MV-4-11 (cell line): ENCODE measurements around the gene LDHD.

Experiments
- DNase-seq: peaks from one replicate; lab custom pipeline; 2025; lab: John Stamatoyannopoulos, UW

The LDHD gene

DNA sequence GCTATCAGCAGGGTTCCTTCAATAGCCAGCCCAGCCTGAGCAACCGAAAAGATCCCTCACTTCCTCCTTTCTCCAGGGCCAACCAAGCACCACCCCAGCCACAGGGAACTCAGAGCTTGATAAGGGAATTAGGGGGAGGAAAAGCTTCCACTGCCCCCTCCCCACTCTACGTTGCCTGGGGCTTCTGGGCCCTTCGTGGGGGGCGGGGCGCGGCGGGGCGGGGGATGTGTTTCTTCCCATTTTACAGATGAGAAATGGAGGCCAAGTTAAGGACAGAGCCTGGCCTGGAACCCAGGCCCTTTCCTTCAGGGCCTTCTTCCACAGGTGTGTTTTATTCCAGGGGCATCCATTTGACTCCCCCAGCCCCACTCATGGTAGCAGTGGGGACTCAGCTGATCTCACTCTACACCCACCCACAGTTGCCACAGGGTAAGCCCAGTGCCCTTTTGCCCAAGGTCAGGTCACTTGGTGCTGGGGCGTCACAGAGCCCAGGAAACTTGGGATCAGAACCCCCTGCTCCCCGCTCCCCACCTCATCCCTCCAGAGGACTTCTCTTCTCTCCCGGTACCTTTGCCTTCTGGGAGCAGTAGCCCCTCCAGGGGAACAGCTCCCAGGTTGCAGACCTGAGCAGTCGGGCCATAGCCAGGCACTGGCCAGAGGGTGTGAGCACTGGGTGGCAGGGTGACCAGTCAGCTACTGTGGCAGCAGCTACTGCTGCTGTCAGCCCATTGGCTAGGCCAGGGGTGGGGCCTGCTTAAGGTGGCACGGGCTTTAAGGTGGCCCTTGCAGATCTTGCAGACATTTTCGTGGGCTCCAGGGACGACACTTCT, at the start of gene LDHD:
TSS of gene LDHD (minus strand) at position 700 of the 830 bp plus-strand sequence. CDS start at position 640, 60 bp downstream.
- peak; percentile 78 for DNase-seq

DNA sequence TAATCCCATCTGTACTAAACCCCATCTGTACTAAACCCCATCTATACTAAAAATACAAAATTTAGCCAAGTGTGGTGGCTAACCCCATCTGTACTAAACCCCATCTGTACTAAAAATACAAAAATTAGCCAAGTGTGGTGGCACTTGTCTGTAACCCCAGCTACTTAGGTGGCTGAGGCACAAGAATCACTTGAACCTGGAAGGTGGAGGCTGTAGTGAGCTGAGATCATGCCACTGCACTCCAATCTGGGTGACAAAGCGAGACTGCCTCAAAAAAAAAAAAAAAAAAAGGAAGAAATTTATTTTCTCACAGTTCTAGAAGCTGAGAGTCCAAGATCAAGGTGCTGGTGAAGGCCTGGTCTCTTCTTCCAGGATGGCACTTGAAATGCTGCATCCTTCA, 43.8 kb upstream of the LDHD start:
- no peak for DNase-seq

DNA sequence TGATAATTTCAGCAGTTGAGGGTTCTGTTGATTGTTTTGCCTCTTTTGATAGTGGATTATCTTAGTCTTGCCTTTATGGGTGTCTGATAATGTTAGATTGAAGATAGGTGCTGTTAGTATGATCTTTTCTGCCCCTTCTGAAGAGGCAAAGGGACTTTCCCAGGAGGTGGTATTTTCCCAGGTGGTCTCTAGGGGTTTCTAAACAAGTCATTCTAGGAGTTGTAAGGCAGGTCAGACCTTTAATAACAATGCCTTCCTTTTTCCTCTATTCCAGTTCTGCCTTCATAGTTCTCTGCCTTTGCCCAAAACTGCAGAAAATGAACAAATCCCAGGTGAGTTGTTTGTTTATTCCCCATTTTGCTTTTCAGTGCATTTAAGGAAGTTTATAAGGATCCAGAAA, 36.1 kb upstream of the LDHD start:
- no peak for DNase-seq

DNA sequence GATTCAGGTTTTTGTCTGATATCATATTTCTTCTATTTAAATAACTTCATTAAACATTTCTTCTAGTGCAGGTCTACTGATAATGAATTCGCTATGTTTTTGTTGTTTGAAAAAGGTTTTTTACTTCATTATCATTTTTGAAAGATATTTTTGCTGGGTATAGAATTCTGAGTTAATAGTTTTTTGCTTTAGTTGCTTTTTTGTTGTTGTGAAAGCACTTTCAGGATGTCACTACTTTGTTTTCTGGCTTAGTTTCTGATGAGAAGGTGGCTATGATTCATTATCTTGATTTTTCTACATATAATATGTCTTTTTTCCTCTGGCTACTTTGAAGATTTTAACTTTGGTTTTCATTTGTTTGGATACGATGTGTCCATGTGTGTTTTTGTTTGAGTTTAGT, 35.2 kb upstream of the LDHD start:
- DNase-seq: no peak

DNA sequence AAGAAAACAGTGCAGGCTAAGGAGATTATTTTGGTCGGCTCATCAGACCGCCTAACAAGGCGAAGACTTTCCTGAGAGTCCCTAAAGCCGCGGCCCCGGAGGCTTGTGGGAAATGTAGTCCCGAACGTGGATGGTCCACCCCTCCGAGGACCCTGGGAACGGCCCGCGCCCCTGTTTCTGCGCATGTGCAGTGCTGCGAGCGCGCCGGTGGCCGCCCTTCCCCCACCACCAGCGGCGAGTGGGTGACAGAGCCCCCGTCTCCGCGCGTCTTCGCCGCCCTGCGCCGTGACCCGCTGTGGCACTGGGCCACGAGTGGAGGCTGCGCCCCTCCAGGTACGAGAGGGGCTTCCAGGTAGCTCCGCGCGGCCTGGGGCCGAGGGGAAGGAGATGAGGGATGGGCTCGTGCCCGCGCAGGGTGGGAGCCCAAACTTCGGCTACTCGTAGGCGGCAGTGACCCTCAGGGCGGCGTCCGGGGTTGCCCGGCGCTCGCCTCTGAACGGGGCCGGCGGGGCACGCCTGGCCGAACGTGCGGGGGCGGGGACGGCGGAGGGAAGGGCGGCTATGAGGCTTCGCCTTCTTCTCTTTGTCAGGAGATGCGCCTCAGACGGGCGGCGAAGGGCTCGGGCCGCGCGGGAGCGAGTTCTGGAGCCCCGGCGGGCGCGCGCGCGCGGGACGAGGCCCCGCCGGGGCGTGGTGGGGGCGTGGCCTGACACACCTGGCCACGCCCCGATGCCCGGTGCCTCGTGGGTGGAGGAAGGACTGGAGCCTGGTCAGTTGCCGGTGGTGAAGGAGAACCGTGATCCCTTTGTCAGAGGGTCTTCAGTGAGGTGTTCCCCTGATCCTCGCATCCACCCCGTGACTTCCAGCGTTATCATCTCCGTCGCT, 32.0 kb upstream of the LDHD start, which contains the start of gene ZFP1:
TSS of gene ZFP1 (plus strand) at position 214 of the 885 bp plus-strand sequence. CDS start 4,428 bp downstream, outside the sequence.
- DNase-seq: peak; percentile 89

DNA sequence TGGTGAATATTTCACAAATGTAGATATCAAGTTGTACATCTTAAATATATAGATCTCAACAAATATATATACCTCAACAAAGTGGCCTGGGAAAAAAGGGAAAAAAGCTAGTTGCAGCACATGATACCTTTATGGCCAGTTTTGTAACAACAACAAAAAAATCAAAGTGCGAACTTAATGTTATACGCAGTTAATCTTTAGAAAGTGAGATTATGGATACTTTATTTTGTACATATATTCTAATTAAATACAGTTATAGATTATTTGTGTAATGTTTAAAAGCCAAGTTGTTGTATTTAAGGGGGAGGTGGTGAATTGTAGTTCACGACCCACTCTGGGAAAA, 31.4 kb upstream of the LDHD start:
- no peak for DNase-seq

DNA sequence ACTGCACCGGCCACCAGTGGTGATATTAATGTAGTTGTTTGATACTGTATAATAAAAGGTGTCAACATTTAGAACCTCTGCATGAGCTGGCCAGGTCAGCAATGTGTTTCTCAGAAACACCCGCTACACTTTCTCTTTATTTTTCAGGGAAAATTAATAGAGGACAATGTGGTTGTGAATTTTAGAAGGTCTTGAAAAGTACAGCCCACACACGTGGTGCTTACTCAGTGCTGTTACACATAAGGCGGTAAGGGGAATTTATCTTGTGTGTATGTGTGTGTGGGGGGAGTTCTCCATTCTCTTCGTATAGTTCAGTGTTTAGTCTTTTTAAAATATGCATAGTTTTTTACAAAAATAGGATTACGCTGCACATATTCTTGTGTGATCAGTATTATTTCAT, 27.4 kb upstream of the LDHD start:
- DNase-seq: no peak

DNA sequence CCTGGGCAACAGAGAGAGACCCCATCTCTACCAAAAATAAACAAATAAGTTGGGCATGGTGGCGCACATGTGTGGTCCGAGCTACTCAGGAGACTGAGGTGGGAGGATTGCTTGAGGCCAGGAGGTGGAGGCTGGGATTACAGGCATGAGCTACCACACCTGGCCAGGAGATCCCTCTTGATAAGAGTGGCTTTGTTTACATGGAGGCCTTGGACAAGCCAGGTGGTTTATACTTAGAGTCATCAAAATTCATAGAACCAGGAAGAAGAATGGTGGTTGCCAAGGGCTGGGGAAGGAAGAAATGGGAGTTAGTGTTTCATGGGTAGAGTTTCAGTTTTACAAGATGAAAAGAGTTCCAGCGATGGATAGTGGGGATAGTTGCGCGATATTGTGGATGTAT, 22.9 kb upstream of the LDHD start:
- no peak for DNase-seq

DNA sequence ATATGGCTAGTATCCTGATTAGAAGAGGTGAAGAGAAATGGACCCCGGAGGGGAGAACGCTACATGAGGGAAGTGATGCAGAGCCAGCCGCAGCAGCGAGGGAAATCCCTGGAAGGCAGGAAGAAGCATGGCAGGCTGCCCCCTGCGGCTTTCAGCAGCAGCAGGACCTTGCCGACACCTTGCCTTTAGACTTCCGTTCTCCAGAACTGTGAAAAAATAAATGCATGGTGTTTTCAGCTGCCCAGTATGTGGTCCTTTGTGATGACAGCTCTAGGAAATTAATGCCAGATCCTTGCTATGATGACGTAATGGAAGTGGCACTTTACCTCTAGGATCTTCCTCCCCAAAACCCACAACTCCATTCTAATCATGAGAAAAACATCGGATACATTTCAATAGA, 22.1 kb upstream of the LDHD start:
- DNase-seq: no peak

DNA sequence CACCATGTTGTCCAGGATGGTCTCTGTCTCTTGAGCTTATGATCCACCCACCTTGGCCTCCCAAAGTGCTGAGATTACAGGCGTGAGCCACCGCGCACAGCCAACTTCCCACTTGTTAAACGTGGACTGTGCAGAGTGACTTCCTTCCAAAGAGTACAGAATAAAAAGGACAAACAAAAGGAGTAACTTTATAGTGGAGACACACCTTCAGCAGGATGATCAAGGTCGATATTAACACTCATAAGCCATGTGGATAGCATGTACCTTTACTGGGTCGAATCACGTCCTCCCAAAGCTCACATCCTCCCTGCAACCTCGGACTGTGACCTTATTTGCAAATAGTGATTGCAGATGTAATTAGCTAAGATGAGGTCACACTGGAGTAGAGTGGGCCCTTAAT, 21.7 kb upstream of the LDHD start:
- DNase-seq: no peak

DNA sequence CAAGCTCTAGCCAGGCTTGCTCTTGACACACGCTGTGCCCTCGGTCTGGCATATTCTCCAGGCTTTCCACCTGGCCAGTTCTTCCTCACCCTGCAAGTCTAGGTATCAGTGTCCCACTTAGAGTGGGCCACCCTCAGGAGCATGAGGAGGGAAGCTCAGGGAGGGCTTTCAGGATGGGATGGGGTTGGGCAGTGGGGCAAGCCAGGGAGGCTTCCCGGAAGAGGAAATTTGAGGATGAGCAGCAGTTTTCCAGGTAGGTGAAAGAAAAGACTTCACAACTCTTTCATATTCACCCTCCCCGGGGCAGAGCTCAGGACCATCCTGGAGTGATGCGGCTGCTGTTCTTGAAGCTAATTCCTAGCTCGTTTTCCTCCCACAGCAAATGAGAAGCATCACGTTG, 14.5 kb upstream of the LDHD start:
- no peak for DNase-seq

DNA sequence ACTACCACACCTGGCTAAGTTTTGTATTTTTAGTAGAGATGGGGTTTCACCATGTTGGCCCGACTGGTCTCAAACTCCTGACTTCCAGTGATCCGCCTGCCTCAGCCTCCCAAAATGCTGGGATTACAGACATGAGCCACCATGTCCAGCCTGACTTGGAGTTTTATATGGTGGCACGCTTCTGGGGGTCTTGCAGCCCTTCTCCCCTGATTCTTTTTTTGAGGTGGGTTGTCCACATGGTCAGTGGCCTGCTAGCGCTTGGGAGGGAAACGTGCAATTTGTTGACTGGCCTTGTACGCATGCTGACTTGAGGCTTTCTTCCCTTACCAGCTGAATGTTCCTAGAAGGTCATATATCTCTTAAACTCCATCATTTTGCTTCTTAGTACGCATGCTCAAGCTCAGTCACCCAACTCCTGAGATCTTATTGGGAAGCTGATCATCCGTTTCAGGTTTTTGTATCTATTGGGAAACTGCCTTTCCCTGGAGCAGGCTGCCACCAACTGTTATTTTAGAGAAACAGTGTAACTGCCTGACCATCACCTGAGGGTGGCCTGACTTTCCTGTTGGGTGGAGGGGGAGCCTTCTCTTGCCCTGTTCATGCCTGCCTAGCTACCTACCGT, 13.7 kb upstream of the LDHD start:
- no peak for DNase-seq

DNA sequence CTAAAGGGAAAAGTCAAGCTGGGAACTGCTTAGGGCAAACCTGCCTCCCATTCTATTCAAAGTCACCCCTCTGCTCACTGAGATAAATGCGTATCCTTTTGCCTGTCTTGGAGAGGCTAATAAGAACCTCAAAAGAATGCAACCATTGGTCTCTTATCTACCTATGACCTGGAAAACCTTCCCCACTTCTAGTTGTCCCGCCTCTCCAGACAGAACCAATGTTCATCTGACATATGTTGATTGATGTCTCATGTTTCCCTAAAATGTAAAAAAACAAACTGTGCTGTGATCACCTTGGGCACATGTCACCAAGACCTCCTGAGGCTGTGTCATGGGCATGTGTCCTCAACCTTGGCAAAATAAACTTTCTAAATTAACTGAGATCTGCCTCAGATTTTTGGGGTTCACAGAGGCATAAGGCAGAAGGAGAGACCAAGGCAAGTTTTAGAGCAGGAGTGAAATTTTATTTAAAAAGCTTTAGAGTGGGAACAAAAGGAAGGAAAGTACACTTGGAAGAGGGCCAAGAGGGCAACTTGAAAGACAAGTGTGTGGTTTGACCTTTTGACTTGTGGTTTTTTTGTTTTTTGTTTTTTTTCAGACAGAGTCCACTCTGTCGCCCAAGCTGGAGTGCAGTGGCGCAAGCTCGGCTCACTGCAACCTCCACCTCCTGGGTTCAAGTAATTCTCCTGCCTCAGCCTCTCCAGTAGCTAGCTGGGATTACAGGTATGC, 13.0 kb upstream of the LDHD start:
- peak; percentile 81 for DNase-seq

DNA sequence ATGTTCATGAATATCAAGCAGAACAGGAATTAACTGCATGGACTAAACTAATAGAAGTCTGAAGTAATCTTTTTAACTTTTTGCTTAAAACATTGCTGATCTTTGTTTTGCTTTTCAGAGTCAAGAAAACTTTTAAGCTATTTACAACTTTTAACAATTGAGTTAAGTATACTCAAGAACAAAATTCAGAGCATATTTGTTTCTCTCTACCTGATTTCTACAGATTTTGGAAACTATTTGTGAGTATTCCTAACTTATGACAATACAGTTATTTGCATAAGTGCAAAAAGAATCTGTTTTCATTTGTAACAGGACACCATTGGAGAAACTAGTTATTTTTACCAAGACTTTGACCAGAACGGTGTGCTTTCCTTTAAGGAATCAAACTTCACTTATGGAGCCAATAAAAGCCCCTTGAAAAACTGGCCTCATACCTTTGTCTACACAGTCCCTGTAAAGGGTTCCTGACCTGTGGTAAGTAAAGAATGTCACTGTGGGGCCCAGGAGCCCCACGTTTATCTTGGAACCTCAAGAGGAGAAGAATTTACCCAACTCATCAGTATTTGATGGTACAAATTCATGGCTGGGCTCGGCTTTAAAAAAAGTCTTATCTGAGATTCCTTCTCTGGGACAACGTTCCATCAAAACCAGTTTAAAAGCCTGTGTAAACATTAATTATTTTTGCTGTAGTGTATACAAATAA, 11.3 kb upstream of the LDHD start:
- no peak for DNase-seq

DNA sequence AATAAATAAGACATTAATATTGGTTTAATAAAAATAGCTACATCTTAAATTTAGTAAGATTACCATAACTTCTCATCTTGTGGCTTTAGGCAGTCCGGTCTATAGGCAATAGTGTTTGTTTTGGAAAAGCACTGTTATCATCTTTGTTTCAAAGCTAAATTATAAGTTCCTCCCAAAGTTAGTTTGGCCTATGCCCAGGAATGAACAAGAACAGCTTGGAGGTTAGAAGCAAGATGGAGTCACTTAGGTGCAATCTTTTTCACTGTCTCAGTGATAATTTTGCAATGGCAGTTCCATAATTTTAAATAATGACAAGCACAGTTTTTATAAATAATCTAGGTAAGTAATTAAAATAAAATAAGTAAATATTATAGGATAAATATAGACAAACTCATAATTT, 6.0 kb upstream of the LDHD start:
- DNase-seq: no peak

DNA sequence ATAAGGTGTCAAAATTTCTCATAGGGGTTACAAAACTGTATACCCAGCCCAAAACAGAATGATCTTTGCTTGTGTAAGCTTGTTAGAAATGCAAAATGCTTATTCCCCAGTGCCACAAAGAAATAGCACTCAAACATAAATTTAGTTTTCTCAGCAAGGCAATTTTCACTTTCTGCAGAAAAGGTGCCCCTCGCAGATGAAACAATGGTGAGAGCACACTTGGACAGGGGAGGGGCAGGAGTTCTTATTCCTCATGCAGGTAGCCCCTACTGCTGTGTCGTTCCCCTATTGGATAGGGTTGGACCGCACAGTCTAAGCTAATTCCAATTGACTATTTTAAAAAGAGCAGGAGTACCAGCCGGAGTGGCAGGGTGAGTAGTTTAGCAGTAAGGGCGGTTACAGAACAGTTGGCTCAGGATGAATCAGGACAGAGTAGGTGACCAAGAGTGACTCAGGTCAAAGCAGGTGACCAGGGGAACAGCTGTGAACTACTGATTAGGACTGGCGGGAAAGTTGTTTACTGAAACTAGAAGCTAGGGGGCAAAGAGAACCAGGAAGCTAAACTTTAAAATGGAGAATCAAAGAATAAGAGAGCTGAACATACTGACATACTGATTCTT, 5.5 kb upstream of the LDHD start:
- DNase-seq: no peak

DNA sequence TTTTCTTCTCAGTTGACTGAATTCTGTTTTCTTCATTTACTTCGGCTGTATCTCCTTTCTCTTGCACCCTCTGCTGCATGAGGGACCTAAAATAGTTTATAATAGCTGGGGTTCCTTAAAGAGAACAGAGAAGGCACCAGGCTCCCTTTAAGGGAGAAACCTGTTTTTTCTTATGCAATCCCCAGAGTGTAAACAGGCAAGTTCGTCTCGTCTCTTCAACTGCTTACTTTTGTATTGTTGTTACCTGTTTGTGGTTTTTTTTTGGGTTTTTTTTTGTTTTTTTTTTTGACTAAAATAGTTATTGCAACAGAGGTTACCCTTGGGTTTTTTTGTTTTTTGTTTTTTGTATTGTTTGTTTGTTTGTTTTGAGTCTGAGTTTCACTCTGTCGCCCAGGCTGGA, 3.7 kb upstream of the LDHD start:
- DNase-seq: no peak

DNA sequence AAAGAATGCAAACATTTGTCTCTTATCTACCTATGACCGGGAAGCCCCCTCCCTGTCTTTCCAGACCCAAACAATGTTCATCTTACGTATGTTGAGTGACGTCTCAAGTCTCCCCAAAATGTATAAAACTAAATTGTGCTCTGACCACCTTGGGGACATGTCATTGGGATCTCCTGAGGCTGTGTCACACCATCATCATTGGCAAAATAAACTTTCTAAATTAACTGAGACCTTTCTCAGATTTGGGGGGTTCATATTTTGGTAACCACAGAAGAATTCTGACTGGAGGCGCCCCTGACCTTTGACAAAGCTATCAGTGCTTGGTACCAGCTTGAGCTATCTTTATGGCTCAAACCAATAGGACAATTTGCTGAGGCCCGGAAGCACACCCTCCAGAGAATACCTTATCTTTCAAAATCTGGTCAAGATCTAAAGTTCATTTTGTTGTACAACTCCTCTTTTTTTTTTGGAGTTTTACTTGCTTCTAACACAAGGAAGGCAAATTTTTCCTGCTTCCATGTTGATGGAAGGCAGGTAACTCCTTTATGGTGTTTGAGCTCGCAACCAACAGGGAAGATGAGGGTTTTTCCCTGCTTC, 2.5 kb upstream of the LDHD start:
- no peak for DNase-seq

DNA sequence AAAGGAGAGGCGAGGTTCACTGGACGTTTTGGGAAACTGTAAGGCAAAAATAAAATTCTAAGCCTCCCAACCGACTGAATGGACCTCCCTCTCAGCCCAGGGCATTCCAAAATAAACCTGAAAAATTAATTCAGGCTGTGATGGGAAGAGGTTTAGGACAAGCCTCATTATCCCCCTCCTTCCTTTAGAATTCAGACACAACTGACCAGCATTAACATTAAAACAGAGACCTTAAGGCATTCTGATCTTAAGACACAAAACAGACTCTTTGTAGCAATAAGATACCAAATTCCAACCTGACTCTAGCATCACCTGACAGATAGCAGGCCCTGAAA, 298 bp upstream of the LDHD start:
- no peak for DNase-seq

DNA sequence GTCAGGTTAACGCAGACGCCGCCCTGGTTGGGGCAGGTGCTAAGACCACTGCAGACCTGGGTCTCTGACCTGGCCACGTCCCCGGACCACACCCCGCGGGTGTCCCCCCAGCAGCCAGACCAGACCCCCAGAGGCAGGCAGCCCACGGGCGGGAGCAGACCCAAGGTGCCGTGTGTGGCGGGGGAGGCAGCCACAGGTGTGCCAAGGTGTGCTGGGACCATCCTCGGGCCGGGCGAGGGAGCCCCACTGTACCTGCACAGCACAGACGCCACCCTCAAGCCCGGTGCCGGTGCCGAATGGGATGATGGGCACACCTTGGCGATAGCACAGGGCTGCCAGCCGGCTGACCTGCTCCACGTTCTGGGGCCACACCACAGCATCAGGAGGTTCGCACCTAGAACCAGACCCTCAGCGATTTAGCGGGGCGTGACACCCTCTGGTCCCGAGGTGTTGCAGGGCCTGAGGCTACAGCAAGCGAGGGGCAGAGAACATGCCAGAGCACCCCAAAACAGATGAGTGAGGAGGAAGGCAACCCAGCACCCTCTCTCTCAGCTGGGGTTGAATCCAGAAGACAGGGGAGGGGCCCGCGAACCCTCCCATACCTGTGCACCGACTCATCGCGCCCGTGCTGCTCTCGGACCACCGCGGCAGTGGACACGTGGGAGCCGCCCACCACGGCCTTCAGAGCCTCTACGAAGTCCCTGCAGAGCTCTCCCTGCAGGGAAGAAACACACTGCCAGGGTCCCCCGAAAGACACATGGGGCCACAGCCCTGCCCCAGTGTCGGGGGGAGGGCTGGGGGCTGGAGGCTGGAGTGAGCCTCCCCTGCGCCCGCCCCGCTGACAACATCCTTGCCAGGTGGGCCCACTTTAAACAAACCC, 1.4 kb downstream of the LDHD start:
- DNase-seq: no peak
